HG03432 (cell line): ENCODE measurements around the gene ACKR1.
A peak's percentile ranks its signal among the peaks of the same experiment; 100 is the strongest.

Source experiments
- ATAC-seq: cut with Tn5 transposase; IDR thresholded peaks from one replicate; pipeline ENCODE4 v1.9.1; 2021; ENCODE audit warnings: mild to moderate bottlenecking, moderate library complexity; ENCODE audit not compliant: unreplicated experiment

The ACKR1 gene

GRCh38 chr1:159218649-159219636 lies 14.3 kb downstream of the ACKR1 start:
- ATAC-seq = no peak

DNA sequence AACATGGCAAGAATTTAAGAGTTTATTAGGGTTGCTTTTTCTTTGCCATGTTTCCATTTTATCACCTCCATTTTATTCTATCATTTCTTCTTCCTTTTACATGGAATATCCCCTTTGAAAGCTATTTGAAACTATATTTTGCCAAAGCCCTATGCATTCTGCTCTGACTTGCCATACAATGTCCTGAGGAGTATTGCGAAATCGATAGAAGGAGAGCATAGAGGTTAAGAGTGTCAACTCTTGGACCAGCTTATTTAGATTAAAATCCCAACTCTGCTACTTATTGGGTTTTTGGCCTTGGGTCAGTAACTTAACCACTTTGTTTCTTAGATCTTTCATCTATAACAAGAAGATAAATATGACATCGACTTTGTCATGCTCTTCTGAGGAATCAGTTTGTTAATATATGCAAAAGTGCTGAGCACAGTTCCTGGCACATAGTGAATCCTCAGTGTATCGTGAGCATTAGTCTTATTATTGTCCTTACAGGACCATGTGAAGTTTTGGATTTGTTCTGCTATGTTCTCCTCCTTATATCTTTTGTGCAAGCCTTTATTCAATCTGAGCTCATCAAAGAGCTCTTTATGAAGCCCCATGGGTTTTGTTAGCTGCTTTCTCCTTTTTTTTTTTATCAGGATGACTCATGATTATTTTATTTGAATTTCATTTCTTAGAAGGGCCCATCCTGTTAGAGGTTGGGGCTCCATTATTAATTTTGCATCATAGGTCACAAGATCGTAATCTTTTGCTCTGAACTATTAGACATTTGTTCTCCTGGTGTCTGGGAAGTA lies 17.6 kb downstream of the ACKR1 start:
- no peak for ATAC-seq

DNA sequence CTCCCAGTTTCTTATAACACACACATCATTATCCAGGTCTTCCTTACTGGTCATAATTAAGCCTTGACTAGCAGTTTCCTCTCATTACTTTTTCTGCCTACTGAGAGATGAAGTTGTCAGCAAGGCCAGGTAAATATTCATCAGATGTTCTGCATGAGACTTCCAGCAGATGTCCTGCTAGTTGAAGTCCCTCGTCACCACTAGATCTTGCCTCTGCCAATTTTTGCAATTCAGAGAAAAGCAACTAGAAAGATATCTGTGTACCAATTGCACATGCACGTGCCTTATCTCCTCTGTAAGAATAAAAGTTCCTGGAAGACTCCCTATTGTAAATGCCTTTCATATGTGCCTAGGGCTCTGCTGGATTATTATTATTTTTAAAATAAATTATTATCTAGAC lies 18.3 kb downstream of the ACKR1 start:
- no peak for ATAC-seq

- ATAC-seq = no peak
These were observed 23.9 kb downstream of the ACKR1 start for GRCh38 chr1:159228554-159228953.

GRCh38 chr1:159229260-159229885 lies 24.7 kb downstream of the ACKR1 start:
- no peak for ATAC-seq

DNA sequence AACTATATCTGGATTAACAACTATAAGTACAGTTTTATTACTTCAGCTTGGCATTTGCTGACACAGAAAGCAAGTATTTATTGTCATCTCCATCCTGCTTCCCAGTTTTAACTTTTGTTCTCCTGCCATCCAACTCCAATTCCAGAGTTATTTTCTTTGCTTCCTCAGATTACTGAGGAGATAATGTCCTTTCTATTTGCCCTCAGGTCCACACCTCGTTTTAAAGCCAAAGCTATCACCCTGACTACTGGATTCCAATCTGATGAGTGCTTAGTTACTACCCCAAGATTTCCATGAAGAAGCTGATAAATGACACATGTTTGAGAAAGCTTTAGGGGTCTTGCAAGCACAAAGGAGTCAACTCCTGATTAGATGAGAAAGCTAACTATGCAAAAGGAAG lies 25.2 kb downstream of the ACKR1 start:
- ATAC-seq = no peak

DNA sequence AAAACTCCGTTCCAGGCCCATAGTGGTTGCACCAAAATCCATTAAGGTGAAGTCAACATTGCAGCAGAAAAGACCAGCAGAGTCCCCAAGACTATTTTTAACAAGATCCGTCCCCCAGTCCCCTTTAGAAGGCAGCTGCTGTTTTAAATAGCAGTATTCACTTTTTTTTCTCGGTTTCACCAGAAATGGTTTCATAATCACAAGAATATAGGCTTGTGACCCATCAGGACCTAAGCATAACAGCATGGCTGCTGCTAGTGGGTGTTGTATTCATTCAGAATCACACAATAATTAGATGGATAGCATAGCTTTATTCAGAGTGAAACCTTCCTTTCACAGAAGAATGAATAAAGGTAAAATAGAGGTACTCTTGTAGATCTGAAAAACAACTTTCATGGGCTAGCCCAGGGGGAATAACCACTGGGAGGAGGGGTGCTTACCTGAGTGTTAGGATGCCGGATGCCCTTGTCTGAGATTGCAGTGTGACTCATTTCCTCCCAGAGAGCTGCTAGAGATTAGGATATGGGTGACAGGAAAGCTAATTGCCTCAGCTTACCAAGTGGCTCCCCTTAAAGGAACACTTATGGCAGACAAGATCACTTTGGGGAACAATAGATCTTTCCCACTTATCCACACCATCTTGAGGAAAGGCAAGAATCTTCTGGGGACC lies 35.0 kb downstream of the ACKR1 start:
- ATAC-seq = peak; percentile 91

DNA sequence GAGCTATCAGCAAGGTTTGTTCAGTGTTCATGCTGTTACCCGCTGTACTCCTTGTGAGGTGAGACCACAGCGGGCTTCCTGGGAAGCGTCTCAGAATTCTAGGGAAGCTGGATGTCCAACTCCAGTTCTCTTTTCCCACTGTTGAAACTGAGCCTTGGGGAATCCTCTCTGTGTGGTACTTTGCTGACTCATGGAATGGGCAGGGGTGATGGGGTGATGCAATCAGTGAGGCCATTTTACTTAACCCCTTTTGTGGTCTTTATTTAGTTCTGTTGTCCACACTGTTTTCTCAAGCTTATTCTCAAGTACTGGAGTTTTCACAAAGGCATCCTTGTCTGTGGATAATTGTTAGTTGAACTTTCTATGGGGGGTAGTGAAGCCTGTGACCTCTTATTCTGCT lies 42.6 kb downstream of the ACKR1 start:
- no peak for ATAC-seq

DNA sequence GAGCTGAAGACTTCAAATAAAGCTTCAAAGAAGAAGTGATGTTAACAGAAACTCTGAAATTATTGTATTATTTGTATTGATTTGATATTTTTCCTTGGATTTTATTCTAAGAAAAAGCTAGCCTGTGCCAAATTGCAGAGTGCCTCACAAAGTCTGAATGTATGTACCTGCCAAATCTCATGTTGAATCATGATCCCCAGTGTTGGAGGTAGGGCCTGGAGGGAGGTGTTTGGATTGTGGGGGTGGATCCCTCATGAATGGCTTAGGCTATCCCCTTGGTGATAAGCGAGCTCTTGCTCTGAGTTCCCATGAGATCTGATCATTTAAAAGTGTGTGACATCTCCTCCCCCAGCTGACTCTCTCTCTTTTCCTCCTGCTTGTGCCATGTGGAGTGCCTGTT lies 43.6 kb downstream of the ACKR1 start:
- no peak for ATAC-seq

GRCh38 chr1:159250638-159251216 lies 46.1 kb downstream of the ACKR1 start:
- no peak for ATAC-seq
